Stimulated activated CD4-positive, alpha-beta T cell treated with anti-CD3 and anti-CD28 coated beads, Interleukin-2, amount 100 ng/mL, for 48 hours (primary cell): ENCODE data around the gene ARHGAP32.
A peak's percentile ranks its signal among the peaks of the same experiment; 100 is the strongest.
"Not testable (repeated sequence)": the region's sequence is repeated elsewhere in the genome, so short reads cannot be mapped to it uniquely, and the experiment has no call there.

ENCODE experiments used
- DNase-seq, 2 donors: peaks; one replicate each; pipeline ENCODE4 v3.0.0-alpha.2; 2020

The ARHGAP32 gene

GRCh38 chr11:129013737-129014475 lies 178.2 kb downstream of the ARHGAP32 start:
- no peak for DNase-seq

- no peak for DNase-seq
Measured at GRCh38 chr11:129012880-129013279, 179.2 kb downstream of the ARHGAP32 start.

GRCh38 chr11:129006161-129006560 lies 186.0 kb downstream of the ARHGAP32 start:
- no peak for DNase-seq

GRCh38 chr11:128999165-128999564 lies 193.0 kb downstream of the ARHGAP32 start:
- DNase-seq, result not testable (repeated sequence)

- no peak for DNase-seq
Measured at GRCh38 chr11:128988242-128988970, 203.7 kb downstream of the ARHGAP32 start.

- DNase-seq, result no peak
Measured at GRCh38 chr11:128985880-128986279, 206.2 kb downstream of the ARHGAP32 start.

GRCh38 chr11:128983023-128983422 lies 209.1 kb downstream of the ARHGAP32 start:
- no peak for DNase-seq

GRCh38 chr11:128981254-128981653 lies 210.9 kb downstream of the ARHGAP32 start:
- no peak for DNase-seq

GRCh38 chr11:128970598-128971190 lies 221.4 kb downstream of the ARHGAP32 start:
- no peak for DNase-seq

- DNase-seq, result no peak
Measured at GRCh38 chr11:128968916-128969315, 223.2 kb downstream of the ARHGAP32 start.

- no peak for DNase-seq
Measured at GRCh38 chr11:128967578-128967977, 224.5 kb downstream of the ARHGAP32 start.

- no peak for DNase-seq
Measured at GRCh38 chr11:128965485-128965884, 226.6 kb downstream of the ARHGAP32 start.

GRCh38 chr11:128964463-128964930 lies 227.6 kb downstream of the ARHGAP32 start:
- DNase-seq, result no peak

- no peak for DNase-seq
Measured at GRCh38 chr11:128963744-128964325, 228.3 kb downstream of the ARHGAP32 start.

- DNase-seq, result no peak
Measured at GRCh38 chr11:128962896-128963295, 229.2 kb downstream of the ARHGAP32 start.

- no peak for DNase-seq
Measured at GRCh38 chr11:128961645-128962044, 230.5 kb downstream of the ARHGAP32 start.

GRCh38 chr11:128957202-128957482 lies 235.0 kb downstream of the ARHGAP32 start:
- no peak for DNase-seq

GRCh38 chr11:128956401-128957201 lies 235.5 kb downstream of the ARHGAP32 start:
- DNase-seq, result peak in 1 of 2 donors; percentile 10

- DNase-seq, result no peak
Measured at GRCh38 chr11:128955636-128956035, 236.5 kb downstream of the ARHGAP32 start.

- DNase-seq, result no peak
Measured at GRCh38 chr11:128953151-128953550, 239.0 kb downstream of the ARHGAP32 start.

GRCh38 chr11:128949791-128950454 lies 242.2 kb downstream of the ARHGAP32 start:
- no peak for DNase-seq

- no peak for DNase-seq
Measured at GRCh38 chr11:128948583-128948982, 243.5 kb downstream of the ARHGAP32 start.
